AG04450 (cell line): Measurements from ENCODE around the gene MYO10. TPM values are rescaled to one million over a fixed set of nuclear protein-coding genes. Genes with fewer than 3 reads are reported as not detected.
"Not testable (repeated sequence)": the region's sequence is repeated elsewhere in the genome, so short reads cannot be mapped to it uniquely, and the experiment has no call there.

Experiments used
- CTCF ChIA-PET: fragments of 300-600, 350-600 bp; formaldehyde crosslinking; extraction: SDS; loops from one replicate; lab custom pipeline; 2022; ENCODE audit warnings: antibody characterized with exemption, inconsistent platforms; lab: Charles Lee
- POLR2A ChIA-PET: fragments of 350-600 bp; formaldehyde crosslinking; extraction: SDS; loops from one replicate; lab custom pipeline; 2021; ENCODE audit warnings: antibody characterized with exemption, inconsistent platforms; lab: Yijun Ruan, JAX
- DNase-seq: peaks from one replicate; pipeline ENCODE4 v3.0.0-alpha.2; 2011; ENCODE audit warnings: low read depth, low spot score
- H3K27ac ChIP-seq: one replicate; pipeline ENCODE4 v1.5.1; 2012; ENCODE audit warnings: low read depth, low read length, control low read depth
- H3K27me3 ChIP-seq: one replicate; pipeline ENCODE4 v1.6.0; 2012; ENCODE audit warnings: low read length; ENCODE audit not compliant: control insufficient read depth, insufficient read depth
- H3K4me3 ChIP-seq: 2 replicates; pipeline ENCODE4 v1.5.1; 2011; ENCODE audit warnings: mild to moderate bottlenecking, low read depth, low read length, control low read depth
- H3K9me3 ChIP-seq: 2 replicates; pipeline ENCODE4 v1.5.1; 2012; ENCODE audit warnings: low read length; ENCODE audit not compliant: control insufficient read depth, insufficient read depth
- CTCF ChIP-seq: IDR thresholded peaks from 2 replicates; pipeline ENCODE4 v1.5.1; 2011; ENCODE audit warnings: low read depth, low read length, control low read depth, inconsistent platforms
- polyA plus RNA-seq: library from polyadenylated mRNA; depleted of rRNA; stranded (reverse); fragments of >200 nt; gene quantifications from 2 replicates; pipeline ENCODE4 v1.2.3, GENCODE V29; 2011

The MYO10 gene
- polyA plus RNA-seq, 1 experiment: 37.0 TPM

GRCh38 chr5:16744164-16744880, 191.8 kb downstream of the MYO10 start:
- DNase-seq: no peak
- POLR2A ChIA-PET: interaction anchor here (0.6 kb wide), 1 partner anchor 256 kb away, joined by 4 read pairs; no protein-coding TSS in a partner anchor
- H3K4me3 ChIP-seq: no peak overlapping the region
- no peak overlapping the region for H3K27ac ChIP-seq
- CTCF ChIA-PET: no interaction called here
- H3K27me3 ChIP-seq: no peaks in the 10 kb centered on the region
- no peaks in the 10 kb centered on the region for H3K9me3 ChIP-seq
- no peak for TF ChIP-seq CTCF

- TF ChIP-seq CTCF: no peak
- no peaks in the 10 kb centered on the region for H3K27me3 ChIP-seq
- no peaks in the 10 kb centered on the region for H3K9me3 ChIP-seq
- H3K27ac ChIP-seq: peak overlapping the region; percentile 39
- H3K4me3 ChIP-seq: no peak overlapping the region
- POLR2A ChIA-PET: no interaction called here
- no peak for DNase-seq
- CTCF ChIA-PET: no interaction called here
Measured at GRCh38 chr5:16742938-16743337, 193.2 kb downstream of the MYO10 start.

GRCh38 chr5:16740811-16741392, 195.2 kb downstream of the MYO10 start:
- ChIA-PET POLR2A (no interaction called here), CTCF (interaction anchor here (1.4 kb wide), 1 partner anchor 449 kb away, joined by 4 read pairs; no protein-coding TSS in a partner anchor)
- no peaks in the 10 kb centered on the region for H3K27me3 ChIP-seq
- no peak overlapping the region for H3K4me3 ChIP-seq
- TF ChIP-seq CTCF: no peak
- H3K27ac ChIP-seq: no peak overlapping the region
- DNase-seq: no peak
- H3K9me3 ChIP-seq: no peaks in the 10 kb centered on the region

- no peak for DNase-seq
- Histone ChIP-seq H3K27me3 (no peaks in the 10 kb centered on the region), H3K9me3 (no peaks in the 10 kb centered on the region), H3K4me3 (no peak overlapping the region), H3K27ac (no peak overlapping the region)
- CTCF ChIA-PET: no interaction called here
- POLR2A ChIA-PET: no interaction called here
- TF ChIP-seq CTCF: no peak
Measured at GRCh38 chr5:16740066-16740810, 195.8 kb downstream of the MYO10 start.

- H3K27ac ChIP-seq: peak overlapping the region; percentile 34
- H3K4me3 ChIP-seq, H3K9me3 ChIP-seq, POLR2A ChIA-PET, DNase-seq, H3K27me3 ChIP-seq: not testable (repeated sequence)
- CTCF ChIA-PET: interaction anchor here (0.7 to 1.4 kb wide), 2 partner anchors 48 to 442 kb away, joined by 3 to 4 read pairs; no protein-coding TSS in a partner anchor
Measured at GRCh38 chr5:16738393-16738792, 197.7 kb downstream of the MYO10 start.
